GM12801 (cell line): ENCODE measurements around the gene OGFR.

Experiments
- TF ChIP-seq, protein P1 (sequence below): IDR thresholded peaks from one replicate; pipeline ENCODE4 v1.5.1; 2011; ENCODE audit warnings: control low read depth; ENCODE audit not compliant: insufficient read length; ENCODE audit errors: extremely low read depth

The OGFR gene

GRCh38 chr20:62850333-62850974, 45.8 kb downstream of the OGFR start:
- TF ChIP-seq, protein P1, sequence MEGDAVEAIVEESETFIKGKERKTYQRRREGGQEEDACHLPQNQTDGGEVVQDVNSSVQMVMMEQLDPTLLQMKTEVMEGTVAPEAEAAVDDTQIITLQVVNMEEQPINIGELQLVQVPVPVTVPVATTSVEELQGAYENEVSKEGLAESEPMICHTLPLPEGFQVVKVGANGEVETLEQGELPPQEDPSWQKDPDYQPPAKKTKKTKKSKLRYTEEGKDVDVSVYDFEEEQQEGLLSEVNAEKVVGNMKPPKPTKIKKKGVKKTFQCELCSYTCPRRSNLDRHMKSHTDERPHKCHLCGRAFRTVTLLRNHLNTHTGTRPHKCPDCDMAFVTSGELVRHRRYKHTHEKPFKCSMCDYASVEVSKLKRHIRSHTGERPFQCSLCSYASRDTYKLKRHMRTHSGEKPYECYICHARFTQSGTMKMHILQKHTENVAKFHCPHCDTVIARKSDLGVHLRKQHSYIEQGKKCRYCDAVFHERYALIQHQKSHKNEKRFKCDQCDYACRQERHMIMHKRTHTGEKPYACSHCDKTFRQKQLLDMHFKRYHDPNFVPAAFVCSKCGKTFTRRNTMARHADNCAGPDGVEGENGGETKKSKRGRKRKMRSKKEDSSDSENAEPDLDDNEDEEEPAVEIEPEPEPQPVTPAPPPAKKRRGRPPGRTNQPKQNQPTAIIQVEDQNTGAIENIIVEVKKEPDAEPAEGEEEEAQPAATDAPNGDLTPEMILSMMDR: no peak

DNA sequence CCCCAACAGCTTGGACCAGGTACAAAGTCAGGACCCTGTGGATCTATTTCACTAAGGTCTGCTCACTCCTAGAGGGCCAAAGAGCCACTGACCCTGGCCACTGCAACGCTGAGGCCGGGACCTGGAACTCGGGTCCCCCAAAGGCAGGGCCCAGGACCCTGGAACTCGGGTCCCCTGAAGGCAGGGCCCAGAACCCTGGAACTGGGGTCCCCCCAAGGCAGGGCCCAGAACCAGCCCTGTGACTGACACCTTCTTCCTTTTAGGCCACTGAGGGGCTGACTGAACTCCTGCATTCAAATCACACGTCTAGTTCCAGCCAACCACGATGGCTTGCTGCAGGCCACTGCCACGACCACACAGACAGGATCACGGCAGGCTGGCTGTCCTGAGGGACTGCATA, 47.6 kb downstream of the OGFR start:
- TF ChIP-seq, protein P1: no peak

- TF ChIP-seq, protein P1: no peak
Observed at GRCh38 chr20:62852841-62853240, 48.2 kb downstream of the OGFR start.

- TF ChIP-seq, protein P1: no peak
Observed at GRCh38 chr20:62854121-62854520, 49.5 kb downstream of the OGFR start.

GRCh38 chr20:62855120-62855519, 50.5 kb downstream of the OGFR start:
- TF ChIP-seq, protein P1: no peak

DNA sequence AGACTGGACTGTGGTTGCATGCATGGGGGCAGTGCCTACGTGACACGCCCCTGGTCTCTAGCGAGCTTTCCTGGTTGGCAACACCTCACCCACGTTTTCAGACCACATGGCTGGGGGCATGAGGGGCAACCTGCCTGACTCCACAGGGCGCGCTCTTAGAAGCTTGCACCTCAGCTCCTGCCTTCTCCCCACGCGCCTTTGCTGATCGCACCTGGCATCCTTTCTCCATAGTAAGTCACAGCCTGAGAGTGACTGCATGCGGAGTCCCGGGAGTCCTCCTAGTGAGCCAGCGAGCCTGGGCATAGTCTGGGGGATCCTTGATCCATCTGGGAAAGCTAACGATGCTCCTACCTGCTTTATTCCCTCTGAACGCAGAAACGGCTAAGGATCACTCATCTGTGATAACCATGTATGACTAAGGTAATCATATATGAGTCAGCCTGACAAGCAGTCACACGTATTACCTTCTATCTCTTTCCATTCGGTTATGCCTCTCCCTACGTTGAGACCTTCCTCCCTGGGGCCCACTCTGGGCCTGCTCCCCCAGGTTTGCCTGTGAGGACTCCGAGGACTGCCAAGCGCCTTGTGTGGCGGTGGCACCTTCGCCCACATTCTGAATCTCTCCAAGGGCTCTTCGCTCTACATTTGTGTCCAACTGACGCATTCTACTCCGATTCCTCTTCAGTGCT, 52.4 kb downstream of the OGFR start:
- TF ChIP-seq, protein P1: no peak

DNA sequence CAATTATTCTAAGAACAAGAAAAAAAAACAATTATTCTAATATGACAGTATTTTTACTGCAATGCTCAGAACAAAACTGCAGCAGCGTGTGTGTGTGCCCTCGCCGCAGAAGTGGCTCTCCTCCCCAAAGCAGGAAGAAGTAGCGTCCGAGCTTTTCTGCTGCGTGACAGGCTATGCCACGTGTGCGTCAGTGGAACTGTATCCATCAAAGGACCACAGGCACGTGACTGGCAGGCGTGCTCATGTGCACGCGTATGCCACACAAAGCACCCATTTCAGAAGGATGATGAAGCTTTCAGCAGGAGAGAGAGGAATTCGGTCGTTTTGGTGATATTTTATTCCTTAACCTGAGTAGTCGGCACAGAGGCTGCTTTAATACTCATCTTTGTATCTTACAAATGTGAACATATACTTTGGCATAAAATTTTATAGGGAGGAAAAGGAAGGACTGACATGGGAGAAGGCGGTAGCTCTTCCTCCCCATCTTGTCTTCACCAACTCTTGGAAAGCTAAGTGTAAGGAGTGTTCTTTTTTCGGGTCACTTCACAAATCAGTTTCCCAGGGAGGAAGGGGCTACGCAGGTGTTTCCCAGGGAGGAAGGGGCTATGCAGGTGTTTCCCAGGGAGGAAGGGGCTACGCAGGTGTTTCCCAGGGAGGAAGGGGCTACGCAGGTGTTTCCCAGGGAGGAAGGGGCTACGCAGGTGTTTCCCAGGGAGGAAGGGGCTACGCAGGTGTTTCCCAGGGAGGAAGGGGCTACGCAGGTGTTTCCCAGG, 53.6 kb downstream of the OGFR start:
- TF ChIP-seq, protein P1: no peak
